SK-N-SH treated with all-trans-retinoic acid at 6 μM for 48 hours (cell line): ENCODE data around the gene VTI1A.

Experiments
- ATAC-seq: fragments of 200-7000 bp; cut with Tn5 transposase; 3 replicates; pipeline ENCODE4 v1.9.1; 2020; ENCODE audit warnings: mild to moderate bottlenecking, moderate library complexity
- ARNTL ChIP-seq: fragments of 450-650 bp; formaldehyde crosslinking; IDR thresholded peaks from 2 replicates; pipeline ENCODE4 v1.5.0; 2020; ENCODE audit warnings: low read depth, mild to moderate bottlenecking, moderate library complexity, borderline replicate concordance
- ESRRG ChIP-seq: fragments of 250-450 bp; sonication (Bioruptor Pico); IDR thresholded peaks from 2 replicates; pipeline ENCODE4 v1.6.1; 2021; ENCODE audit warnings: mild to moderate bottlenecking
- ISL1 ChIP-seq: fragments of 250-450 bp; sonication (Bioruptor Pico); IDR thresholded peaks from 2 replicates; pipeline ENCODE4 v2.1.2; 2022; ENCODE audit warnings: mild to moderate bottlenecking, moderate library complexity
- OSR1 ChIP-seq: fragments of 250-450 bp; sonication (Bioruptor Pico); IDR thresholded peaks from 2 replicates; pipeline ENCODE4 v1.8.0; 2022; ENCODE audit warnings: moderate library complexity, mild to moderate bottlenecking, inconsistent platforms
- PPARA ChIP-seq: fragments of 250-450 bp; sonication (Bioruptor Pico); IDR thresholded peaks from 2 replicates; pipeline ENCODE4 v1.5.0; 2020; ENCODE audit warnings: mild to moderate bottlenecking, borderline replicate concordance
- SNAI2 ChIP-seq: fragments of 250-450 bp; sonication (Bioruptor Pico); IDR thresholded peaks from 2 replicates; pipeline ENCODE4 v1.5.0; 2020; ENCODE audit warnings: mild to moderate bottlenecking, moderate library complexity
- TOX ChIP-seq: fragments of 250-450 bp; sonication (Bioruptor Pico); IDR thresholded peaks from 2 replicates; pipeline ENCODE4 v1.8.0; 2021; ENCODE audit warnings: mild to moderate bottlenecking, moderate library complexity, borderline replicate concordance
- ZFP3 ChIP-seq: fragments of 250-450 bp; sonication (Bioruptor Pico); IDR thresholded peaks from 2 replicates; pipeline ENCODE4 v1.5.0; 2020; ENCODE audit warnings: mild to moderate bottlenecking, moderate library complexity
- ZNF565 ChIP-seq: fragments of 450-650 bp; formaldehyde crosslinking; conservative IDR thresholded peaks from 2 replicates; pipeline ENCODE4 v1.5.0; 2020; ENCODE audit warnings: low read depth, mild to moderate bottlenecking, moderate library complexity
- ZNF70 ChIP-seq: fragments of 450-650 bp; formaldehyde crosslinking; IDR thresholded peaks from 2 replicates; pipeline ENCODE4 v1.5.0; 2020; ENCODE audit warnings: mild to moderate bottlenecking, moderate library complexity
- ZNF8 ChIP-seq: fragments of 450-650 bp; formaldehyde crosslinking; IDR thresholded peaks from 2 replicates; pipeline ENCODE4 v1.5.0; 2020; ENCODE audit warnings: mild to moderate bottlenecking, moderate library complexity
- TF ChIP-seq, protein P1 (sequence below): fragments of 250-450 bp; sonication (Bioruptor Pico); IDR thresholded peaks from 2 replicates; pipeline ENCODE4 v1.5.0; 2020; ENCODE audit warnings: mild to moderate bottlenecking, moderate library complexity
- TF ChIP-seq, protein P2 (sequence below): fragments of 250-450 bp; sonication (Bioruptor Pico); IDR thresholded peaks from 2 replicates; pipeline ENCODE4 v1.8.0; 2021; ENCODE audit warnings: low read depth, mild to moderate bottlenecking, moderate library complexity, borderline replicate concordance
- TF ChIP-seq, protein P3 (sequence below): fragments of 250-450 bp; sonication (Bioruptor Pico); IDR thresholded peaks from 2 replicates; pipeline ENCODE4 v1.8.0; 2020; ENCODE audit warnings: mild to moderate bottlenecking, moderate library complexity, borderline replicate concordance
- TF ChIP-seq, protein P4 (sequence below): fragments of 250-450 bp; sonication (Bioruptor Pico); IDR thresholded peaks from 2 replicates; pipeline ENCODE4 v1.5.1; 2020; ENCODE audit warnings: low read depth, mild to moderate bottlenecking, moderate library complexity
- TF ChIP-seq, protein P5 (sequence below): fragments of 250-450 bp; sonication (Bioruptor Pico); IDR thresholded peaks from 2 replicates; pipeline ENCODE4 v1.5.1; 2021; ENCODE audit warnings: mild to moderate bottlenecking, moderate library complexity

Gene VTI1A

DNA sequence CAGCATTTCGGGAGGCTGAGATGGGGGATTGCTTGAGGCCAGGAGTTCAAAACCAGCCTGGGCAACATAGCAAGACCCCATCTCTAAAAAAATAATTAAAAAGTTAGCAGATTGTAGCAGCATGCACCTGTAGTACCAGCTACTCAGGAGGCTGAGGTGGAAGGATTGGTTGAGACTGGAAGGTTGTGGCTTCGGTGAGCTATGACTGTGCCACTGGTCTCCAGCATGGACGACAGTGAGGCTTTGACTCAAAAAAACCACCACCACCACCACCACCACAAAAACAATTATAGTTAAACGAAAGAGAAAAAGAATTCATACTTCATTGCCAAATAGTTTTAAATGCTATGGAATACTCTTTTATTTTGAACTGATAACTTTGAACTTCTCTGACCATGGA lies 63.4 kb downstream of the VTI1A start:
- ATAC-seq, result no peak
- TF ChIP-seq, protein P1, sequence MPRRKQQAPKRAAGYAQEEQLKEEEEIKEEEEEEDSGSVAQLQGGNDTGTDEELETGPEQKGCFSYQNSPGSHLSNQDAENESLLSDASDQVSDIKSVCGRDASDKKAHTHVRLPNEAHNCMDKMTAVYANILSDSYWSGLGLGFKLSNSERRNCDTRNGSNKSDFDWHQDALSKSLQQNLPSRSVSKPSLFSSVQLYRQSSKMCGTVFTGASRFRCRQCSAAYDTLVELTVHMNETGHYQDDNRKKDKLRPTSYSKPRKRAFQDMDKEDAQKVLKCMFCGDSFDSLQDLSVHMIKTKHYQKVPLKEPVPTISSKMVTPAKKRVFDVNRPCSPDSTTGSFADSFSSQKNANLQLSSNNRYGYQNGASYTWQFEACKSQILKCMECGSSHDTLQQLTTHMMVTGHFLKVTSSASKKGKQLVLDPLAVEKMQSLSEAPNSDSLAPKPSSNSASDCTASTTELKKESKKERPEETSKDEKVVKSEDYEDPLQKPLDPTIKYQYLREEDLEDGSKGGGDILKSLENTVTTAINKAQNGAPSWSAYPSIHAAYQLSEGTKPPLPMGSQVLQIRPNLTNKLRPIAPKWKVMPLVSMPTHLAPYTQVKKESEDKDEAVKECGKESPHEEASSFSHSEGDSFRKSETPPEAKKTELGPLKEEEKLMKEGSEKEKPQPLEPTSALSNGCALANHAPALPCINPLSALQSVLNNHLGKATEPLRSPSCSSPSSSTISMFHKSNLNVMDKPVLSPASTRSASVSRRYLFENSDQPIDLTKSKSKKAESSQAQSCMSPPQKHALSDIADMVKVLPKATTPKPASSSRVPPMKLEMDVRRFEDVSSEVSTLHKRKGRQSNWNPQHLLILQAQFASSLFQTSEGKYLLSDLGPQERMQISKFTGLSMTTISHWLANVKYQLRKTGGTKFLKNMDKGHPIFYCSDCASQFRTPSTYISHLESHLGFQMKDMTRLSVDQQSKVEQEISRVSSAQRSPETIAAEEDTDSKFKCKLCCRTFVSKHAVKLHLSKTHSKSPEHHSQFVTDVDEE (CRISPR knock-in tag), result no peak
- TF ChIP-seq, protein P2, sequence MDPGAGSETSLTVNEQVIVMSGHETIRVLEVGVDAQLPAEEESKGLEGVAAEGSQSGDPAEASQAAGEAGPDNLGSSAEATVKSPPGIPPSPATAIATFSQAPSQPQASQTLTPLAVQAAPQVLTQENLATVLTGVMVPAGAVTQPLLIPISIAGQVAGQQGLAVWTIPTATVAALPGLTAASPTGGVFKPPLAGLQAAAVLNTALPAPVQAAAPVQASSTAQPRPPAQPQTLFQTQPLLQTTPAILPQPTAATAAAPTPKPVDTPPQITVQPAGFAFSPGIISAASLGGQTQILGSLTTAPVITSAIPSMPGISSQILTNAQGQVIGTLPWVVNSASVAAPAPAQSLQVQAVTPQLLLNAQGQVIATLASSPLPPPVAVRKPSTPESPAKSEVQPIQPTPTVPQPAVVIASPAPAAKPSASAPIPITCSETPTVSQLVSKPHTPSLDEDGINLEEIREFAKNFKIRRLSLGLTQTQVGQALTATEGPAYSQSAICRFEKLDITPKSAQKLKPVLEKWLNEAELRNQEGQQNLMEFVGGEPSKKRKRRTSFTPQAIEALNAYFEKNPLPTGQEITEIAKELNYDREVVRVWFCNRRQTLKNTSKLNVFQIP (CRISPR knock-in tag), result no peak
- TF ChIP-seq OSR1 (CRISPR knock-in tag), result no peak
- TF ChIP-seq SNAI2, result no peak
- TF ChIP-seq ZNF565 (CRISPR knock-in tag), result no peak
- no peak for TF ChIP-seq ZNF70 (CRISPR knock-in tag)
- TF ChIP-seq, protein P3, sequence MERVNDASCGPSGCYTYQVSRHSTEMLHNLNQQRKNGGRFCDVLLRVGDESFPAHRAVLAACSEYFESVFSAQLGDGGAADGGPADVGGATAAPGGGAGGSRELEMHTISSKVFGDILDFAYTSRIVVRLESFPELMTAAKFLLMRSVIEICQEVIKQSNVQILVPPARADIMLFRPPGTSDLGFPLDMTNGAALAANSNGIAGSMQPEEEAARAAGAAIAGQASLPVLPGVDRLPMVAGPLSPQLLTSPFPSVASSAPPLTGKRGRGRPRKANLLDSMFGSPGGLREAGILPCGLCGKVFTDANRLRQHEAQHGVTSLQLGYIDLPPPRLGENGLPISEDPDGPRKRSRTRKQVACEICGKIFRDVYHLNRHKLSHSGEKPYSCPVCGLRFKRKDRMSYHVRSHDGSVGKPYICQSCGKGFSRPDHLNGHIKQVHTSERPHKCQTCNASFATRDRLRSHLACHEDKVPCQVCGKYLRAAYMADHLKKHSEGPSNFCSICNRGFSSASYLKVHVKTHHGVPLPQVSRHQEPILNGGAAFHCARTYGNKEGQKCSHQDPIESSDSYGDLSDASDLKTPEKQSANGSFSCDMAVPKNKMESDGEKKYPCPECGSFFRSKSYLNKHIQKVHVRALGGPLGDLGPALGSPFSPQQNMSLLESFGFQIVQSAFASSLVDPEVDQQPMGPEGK (CRISPR knock-in tag), result no peak
- no peak for TF ChIP-seq ZNF8 (CRISPR knock-in tag)

DNA sequence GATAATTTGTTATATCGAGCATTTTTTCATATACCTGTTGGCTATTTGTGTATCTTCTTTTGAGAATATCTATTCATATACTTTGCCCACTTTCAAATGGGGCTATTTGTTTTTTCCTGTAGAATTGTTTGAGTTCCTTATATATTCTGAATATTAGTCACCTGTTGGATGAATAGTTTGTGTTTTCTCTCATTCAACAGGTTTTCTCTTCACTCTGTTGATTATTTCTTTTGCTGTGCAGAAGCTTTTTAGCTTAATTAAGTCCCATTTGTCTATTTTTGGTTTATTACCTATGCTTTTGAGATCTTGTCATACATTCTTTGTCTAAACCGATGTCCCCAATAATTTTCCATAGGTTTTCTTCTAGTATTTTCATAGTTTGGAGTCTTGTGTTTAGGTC lies 65.3 kb downstream of the VTI1A start:
- TF ChIP-seq, protein P2 (CRISPR knock-in tag), result no peak
- TF ChIP-seq, protein P4, sequence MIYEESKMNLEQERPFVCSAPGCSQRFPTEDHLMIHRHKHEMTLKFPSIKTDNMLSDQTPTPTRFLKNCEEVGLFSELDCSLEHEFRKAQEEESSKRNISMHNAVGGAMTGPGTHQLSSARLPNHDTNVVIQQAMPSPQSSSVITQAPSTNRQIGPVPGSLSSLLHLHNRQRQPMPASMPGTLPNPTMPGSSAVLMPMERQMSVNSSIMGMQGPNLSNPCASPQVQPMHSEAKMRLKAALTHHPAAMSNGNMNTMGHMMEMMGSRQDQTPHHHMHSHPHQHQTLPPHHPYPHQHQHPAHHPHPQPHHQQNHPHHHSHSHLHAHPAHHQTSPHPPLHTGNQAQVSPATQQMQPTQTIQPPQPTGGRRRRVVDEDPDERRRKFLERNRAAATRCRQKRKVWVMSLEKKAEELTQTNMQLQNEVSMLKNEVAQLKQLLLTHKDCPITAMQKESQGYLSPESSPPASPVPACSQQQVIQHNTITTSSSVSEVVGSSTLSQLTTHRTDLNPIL (CRISPR knock-in tag), result no peak
- no peak for TF ChIP-seq ESRRG (CRISPR knock-in tag)
- no peak for TF ChIP-seq ARNTL (CRISPR knock-in tag)
- TF ChIP-seq ISL1 (CRISPR knock-in tag), result no peak
- no peak for TF ChIP-seq ZFP3 (CRISPR knock-in tag)
- TF ChIP-seq, protein P5, sequence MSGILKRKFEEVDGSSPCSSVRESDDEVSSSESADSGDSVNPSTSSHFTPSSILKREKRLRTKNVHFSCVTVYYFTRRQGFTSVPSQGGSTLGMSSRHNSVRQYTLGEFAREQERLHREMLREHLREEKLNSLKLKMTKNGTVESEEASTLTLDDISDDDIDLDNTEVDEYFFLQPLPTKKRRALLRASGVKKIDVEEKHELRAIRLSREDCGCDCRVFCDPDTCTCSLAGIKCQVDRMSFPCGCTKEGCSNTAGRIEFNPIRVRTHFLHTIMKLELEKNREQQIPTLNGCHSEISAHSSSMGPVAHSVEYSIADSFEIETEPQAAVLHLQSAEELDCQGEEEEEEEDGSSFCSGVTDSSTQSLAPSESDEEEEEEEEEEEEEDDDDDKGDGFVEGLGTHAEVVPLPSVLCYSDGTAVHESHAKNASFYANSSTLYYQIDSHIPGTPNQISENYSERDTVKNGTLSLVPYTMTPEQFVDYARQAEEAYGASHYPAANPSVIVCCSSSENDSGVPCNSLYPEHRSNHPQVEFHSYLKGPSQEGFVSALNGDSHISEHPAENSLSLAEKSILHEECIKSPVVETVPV, result no peak
- TF ChIP-seq TOX (CRISPR knock-in tag), result no peak
- TF ChIP-seq, all 23 proteins: peak for 0
- no peak for ATAC-seq

DNA sequence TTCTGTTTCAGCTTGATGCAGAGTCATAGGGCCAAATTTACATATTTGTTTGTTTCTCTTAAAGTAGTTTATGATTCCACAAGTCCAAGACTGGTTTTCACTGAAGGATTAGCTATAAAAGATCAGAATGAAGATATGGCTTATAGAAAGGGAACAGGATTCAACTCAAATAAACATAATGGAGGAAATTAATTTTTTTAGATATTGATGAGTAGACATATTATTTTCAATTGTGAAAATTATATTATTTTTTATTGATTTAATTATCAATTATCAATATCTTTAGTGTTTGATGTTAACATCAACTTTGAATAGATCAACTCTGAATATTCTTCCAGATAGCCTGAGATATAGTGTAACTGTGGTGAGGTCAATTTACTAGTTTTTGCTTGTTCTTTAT lies 68.1 kb downstream of the VTI1A start:
- TF ChIP-seq, protein P3 (CRISPR knock-in tag), result no peak
- TF ChIP-seq ZFP3 (CRISPR knock-in tag) (no peak), ISL1 (CRISPR knock-in tag) (no peak), ZNF8 (CRISPR knock-in tag) (no peak), PPARA (CRISPR knock-in tag) (no peak)
- TF ChIP-seq, protein P5, result no peak

More for the DNA sequence above, 68.1 kb downstream of the VTI1A start:
- no peak for ATAC-seq
